ENCODE measurements around the gene RRN3. TPM values are rescaled to one million over a fixed set of nuclear protein-coding genes. Genes with fewer than 3 reads are reported as not detected.
"Not testable (repeated sequence)": the region's sequence is repeated elsewhere in the genome, so short reads cannot be mapped to it uniquely, and the experiment has no call there.

Gene RRN3, protein sequence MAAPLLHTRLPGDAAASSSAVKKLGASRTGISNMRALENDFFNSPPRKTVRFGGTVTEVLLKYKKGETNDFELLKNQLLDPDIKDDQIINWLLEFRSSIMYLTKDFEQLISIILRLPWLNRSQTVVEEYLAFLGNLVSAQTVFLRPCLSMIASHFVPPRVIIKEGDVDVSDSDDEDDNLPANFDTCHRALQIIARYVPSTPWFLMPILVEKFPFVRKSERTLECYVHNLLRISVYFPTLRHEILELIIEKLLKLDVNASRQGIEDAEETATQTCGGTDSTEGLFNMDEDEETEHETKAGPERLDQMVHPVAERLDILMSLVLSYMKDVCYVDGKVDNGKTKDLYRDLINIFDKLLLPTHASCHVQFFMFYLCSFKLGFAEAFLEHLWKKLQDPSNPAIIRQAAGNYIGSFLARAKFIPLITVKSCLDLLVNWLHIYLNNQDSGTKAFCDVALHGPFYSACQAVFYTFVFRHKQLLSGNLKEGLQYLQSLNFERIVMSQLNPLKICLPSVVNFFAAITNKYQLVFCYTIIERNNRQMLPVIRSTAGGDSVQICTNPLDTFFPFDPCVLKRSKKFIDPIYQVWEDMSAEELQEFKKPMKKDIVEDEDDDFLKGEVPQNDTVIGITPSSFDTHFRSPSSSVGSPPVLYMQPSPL
- 10 to 100 TPM; 15.2 to 30.6 (median 17.4) TPM for polyA plus RNA-seq

DNA sequence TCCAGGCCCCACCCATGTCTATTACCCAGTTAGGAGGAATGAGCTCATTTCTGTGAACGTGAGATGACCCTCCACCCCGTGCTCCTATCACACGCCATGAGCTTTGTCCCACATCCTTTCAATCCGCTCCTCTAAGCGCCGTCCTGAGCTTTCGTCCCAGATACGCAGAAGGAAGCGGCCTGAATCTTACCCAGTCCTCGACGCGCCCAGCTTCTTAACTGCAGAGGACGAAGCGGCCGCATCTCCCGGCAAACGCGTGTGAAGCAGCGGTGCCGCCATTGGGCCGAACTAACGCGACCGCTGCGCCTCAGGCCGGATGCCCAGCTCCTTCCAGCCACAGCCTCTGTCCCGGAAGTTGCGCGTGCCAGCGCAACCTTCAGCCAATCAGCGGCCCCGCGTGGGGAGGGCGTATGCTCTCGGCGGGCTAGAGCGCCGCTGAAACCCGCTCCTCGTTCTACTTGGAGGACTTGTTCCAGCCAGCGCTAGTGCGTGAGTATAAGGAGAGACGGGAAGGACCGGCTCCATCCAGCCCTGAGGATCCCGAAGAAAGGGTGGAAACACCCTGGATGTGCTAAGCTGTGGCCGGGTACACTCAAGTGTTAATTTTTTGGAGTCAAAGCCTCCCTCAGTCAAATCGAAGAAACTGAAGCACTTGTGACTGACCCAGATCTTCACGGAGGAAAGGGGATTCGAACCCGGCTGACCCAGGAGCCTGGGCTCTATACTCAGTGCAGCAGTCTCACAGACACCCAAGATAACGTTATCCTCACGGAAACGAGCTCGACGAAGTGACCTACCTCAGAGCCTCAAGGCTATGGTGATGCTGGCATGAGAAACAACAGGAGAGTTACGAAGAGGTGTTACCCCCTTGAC, at the start of gene RRN3:
TSS of gene RRN3 (minus strand) at position 318 of the 873 bp plus-strand sequence. CDS start at position 279, 39 bp downstream.
- not testable (repeated sequence) for H3K27me3 Mint-ChIP-seq (ENCODE audit: low read depth in 3 of 3); H3K9me3 Mint-ChIP-seq; H3K36me3 Mint-ChIP-seq
- peaks cover 22 to 27% of the 10 kb centered on the region in 2 donors for H3K4me1 Mint-ChIP-seq
- H3K4me3 Mint-ChIP-seq: peak within 1 kb of the TSS; percentile 98 to 99 (median 99)
- peak; percentile 84 for DNase-seq
- H3K27ac Mint-ChIP-seq: peak within 1 kb of the TSS; percentile 93 to 97 (median 96)

DNA sequence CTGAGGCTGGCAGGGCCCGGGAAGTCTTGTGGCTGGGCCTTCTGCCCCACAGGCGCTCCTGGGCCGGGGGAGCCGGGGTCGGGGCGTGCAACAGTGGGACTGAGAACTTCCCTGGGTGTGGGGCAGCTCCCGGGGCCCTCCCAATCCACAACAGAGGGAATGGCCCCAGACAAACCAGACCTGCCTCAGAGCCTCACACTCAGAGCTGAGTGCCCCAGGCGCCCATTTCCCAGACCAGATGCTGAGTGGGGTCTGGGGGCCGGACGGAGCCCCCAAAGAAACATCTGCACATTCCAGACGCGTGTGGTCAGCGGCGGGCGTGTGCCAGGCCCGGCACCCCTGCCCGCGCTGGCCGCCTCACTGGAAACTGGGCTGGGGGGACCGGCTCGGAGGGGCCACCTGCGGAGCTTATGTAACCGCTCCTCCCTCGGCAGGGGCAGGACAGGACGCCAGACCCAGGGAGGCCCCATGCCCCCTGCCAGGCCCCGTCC, 49.6 kb upstream of the RRN3 start:
- not testable (repeated sequence) for H3K4me3 Mint-ChIP-seq; H3K36me3 Mint-ChIP-seq; H3K4me1 Mint-ChIP-seq; H3K27me3 Mint-ChIP-seq (ENCODE audit: low read depth in 3 of 3); DNase-seq; H3K9me3 Mint-ChIP-seq; H3K27ac Mint-ChIP-seq

DNA sequence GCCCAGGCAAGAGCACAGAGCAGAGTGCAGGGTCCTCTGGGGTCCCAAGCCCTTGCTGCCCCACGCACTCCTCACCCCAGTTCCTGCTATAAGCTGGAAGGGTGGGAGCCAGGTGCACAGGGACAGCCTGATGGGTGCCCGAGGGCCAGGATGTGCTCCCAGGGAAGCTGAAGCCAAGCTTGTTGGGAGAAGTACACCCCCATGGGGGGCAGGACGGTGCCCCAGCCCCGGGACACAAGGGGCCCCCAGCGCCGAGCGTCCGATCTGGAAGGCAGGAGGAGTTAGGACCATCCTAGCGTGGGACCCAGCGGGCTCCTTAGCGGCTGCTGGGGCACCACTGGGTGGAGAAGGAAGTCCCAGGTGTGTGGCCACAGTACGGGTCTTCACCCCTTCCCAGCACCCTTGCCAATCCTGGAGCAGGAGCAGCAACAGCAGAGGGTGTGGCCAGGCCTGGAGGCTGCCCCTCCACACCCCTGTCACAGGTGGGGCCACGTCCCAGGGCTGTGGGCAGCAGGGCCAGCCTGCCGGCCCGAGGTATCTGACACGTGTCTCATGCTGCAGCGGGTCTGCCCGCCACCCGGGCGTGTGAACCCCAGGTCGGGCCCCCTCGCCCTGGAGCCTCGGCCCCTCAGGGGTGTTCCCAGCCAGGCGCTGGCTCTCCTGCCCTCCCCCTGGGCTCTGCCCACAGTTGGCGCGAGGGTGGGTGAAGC, 49.0 kb upstream of the RRN3 start:
- H3K36me3 Mint-ChIP-seq; DNase-seq; H3K4me1 Mint-ChIP-seq; H3K27me3 Mint-ChIP-seq (ENCODE audit: low read depth in 3 of 3); H3K27ac Mint-ChIP-seq; H3K4me3 Mint-ChIP-seq; H3K9me3 Mint-ChIP-seq: not testable (repeated sequence)

DNA sequence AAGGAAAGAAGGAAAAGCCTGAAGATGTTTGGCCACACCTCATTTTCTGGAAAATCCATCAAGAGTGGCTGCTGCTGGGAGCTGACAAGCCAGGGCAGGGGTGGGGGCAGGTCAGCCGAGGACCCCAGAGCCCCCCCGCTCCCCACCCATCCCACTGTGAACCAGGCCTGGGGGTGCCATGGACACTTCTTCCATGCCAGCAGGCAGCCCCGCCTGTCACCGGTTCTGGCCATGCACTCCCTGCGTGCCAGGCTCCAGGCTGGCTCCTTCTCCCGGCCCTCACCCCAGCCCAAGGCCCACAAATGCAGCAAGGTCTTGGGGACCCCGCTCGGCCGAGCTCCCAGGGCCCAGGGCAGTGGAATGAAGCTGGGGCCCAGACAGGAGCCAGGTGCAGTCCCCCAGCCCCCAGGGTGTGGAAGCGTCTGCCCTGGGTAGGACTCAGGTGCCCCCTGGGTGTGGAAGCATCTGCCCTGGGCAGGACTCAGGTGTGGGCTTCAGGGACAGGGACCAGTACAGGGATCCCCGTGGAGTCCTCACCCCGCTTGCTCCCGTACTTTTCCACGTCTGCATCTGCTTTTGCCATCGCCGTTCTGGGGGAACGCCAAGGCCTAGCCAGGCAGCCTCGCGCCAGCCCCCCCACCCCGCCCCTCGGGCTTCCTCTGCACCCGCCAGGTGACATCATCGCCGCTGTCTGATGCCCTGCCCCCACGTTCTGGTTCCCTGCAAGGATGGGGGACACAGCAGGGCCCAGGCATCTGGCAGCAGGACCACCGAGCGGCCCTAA, 48.2 kb upstream of the RRN3 start:
- not testable (repeated sequence) for H3K4me1 Mint-ChIP-seq; H3K4me3 Mint-ChIP-seq; H3K36me3 Mint-ChIP-seq; DNase-seq; H3K27me3 Mint-ChIP-seq (ENCODE audit: low read depth in 3 of 3); H3K9me3 Mint-ChIP-seq; H3K27ac Mint-ChIP-seq

DNA sequence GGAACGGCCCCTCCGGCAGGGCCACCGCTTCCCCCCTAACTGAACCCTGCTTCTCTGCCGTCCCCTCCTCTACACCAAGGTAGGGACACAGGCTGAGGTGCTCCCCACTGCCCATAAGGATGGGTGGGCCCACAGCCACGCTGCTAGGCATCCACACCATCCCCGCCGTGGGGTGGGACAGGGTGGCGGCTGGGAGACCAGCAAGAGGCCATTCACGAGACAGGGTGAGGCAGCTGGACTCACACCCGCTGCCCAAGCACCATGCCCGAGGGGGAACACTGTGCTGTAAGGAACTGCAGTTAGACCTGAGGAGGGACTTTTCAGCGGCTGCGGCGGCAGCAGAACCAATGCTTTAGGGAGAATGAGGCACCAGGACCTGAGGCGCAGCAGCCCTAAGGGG, 47.5 kb upstream of the RRN3 start:
- Mint-ChIP-seq H3K4me1 (no peaks in the 10 kb centered on the region), H3K9me3 (no peaks in the 10 kb centered on the region), H3K36me3 (no peaks in the 10 kb centered on the region), H3K27ac (no peak overlapping the region), H3K27me3 (ENCODE audit: low read depth in 3 of 3) (no peaks in the 10 kb centered on the region), H3K4me3 (no peak overlapping the region)
- DNase-seq: no peak

DNA sequence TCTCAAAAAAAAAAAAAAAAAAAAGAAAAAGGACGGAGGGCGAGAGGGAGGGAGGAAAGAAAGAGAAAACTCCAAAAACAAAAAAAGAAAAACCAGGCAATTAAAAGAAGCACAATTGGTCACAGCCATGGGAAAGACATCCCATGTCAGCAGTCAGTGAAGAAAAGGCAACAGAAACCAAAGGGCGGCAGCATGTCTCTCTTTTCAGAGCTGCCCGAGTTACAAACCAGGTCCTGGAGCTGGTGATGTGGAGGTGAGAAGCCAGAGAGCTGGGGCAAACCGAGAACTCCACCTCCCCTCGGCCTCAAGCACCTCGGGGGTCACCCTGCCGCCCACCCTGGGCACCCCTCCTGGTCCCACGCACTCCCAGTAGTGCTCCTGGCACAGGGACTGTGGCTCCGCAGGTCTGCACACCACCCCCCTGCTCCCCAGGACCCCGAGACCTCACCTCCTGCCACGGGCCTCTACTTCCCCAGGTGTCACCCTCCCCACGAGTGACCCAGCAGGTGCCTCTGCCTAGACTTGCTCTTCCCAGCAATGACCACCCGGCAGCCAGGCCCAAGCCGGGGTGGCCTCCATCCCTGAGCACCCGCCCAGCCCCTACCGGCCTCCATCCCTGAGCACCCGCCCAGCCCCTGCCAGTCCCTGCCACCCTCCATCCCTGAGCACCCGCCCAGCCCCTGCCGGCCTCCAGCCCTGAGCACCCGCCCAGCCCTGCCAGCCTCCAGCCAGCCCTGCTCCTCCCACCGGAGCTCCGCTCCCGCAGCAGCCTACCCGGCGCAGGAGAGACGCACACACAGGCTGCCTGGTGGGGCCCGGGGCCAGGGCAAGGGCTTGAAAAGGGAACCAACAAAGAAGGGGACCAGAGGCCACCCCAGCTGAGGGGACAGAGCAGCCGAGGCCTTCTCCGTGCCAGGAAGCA, 46.6 kb upstream of the RRN3 start:
- H3K4me1 Mint-ChIP-seq; H3K9me3 Mint-ChIP-seq; H3K36me3 Mint-ChIP-seq; H3K27me3 Mint-ChIP-seq (ENCODE audit: low read depth in 3 of 3); H3K4me3 Mint-ChIP-seq; H3K27ac Mint-ChIP-seq; DNase-seq: not testable (repeated sequence)

DNA sequence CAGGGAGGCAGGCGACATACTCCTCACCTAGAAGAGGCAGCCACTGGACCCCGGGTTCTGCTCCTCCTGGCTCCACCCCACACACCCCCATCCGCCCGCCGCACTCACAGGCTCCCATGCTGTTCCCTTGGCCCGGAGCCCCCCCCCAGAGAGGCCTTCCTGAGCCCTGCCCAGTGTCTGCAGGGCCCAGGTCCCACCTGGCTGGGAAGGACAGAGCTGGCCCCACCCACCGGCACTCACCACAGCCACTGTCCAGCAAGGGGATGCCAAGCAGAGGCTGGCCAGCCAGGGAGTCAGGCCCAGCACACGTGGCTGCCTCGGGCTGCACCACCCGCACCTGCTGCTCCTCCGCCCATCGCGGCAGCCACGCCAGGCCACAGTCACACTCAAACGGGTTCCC, 43.4 kb upstream of the RRN3 start:
- H3K27ac Mint-ChIP-seq; DNase-seq; H3K27me3 Mint-ChIP-seq (ENCODE audit: low read depth in 3 of 3); H3K36me3 Mint-ChIP-seq; H3K9me3 Mint-ChIP-seq; H3K4me1 Mint-ChIP-seq; H3K4me3 Mint-ChIP-seq: not testable (repeated sequence)

DNA sequence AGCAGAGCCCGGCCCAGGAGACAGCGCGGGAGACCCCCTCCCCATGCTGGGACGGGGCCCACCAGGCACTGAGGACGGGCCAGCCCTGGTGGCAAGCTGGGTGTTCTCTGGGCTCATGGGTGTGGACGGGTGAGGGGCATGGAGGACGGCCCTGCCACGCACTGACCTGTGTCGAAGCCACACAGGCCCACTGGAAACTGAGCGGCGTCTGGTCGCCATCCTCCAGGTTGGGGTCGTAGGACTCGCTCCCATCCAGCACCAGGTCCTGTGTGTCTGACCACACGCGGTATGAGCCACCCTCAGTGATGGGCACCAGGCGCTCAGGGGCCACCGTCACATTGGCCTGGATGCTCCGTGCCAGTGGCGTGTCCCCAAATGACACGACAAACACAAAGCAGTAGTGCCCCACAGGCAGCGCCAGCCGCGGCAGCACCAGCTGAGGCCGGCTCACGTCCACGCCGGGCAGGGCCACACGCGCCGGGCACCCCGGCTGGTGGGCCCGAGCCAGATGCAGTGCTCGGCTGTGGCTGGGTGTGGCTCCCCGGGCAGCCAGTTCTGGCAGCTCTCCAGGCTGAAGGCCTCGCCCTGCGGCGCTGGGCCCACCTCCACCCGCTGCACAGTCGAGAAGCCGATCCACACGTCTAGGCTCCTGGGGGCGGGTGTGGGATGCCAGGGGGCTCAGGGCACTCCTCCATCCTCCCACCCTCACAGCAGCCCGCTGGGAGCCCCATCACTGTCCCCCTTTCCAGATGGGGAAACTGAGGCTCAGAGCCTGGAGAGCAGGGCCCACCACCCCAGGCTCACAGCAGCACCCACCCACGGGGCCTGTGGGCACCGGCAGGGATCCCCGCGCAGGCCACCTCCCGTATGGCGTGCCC, 41.6 kb upstream of the RRN3 start:
- H3K36me3 Mint-ChIP-seq; H3K27ac Mint-ChIP-seq; H3K27me3 Mint-ChIP-seq (ENCODE audit: low read depth in 3 of 3); H3K9me3 Mint-ChIP-seq; H3K4me1 Mint-ChIP-seq; H3K4me3 Mint-ChIP-seq; DNase-seq: not testable (repeated sequence)

DNA sequence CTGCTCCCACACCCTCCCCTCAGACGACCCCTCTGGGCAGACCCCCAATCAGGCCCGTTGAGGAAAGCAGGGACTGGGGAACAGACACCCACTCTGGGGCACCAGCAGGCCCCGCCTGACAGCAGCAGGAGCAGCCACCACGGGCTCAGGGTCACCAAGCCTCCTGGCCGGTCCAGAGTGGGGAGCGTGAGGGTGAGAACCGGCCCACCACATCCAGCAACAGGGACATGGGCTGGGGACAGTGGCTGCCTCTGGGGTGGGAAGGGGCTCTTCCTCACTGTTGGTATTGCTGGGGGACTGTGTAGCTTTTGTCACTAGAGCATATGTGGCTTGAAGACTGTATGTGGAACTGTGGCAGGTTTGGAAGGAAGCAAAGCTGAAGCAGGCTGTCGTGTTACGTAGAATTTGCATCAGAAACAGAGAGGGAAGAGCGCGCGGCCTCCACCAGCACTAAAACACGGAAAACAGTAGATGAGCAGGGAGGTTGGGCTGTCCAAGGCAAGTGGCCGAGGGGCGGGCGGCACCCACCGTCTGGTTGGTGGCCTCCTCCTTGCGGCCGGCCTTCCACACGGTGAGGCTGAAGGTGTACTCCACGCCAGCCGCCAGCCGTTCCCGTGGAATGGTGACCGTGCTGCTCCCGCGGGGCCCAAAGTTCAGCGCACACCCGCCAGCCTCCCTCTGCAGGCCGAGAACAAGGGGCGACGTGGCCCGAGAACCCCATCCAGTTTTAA, 40.8 kb upstream of the RRN3 start:
- not testable (repeated sequence) for H3K27me3 Mint-ChIP-seq (ENCODE audit: low read depth in 3 of 3); H3K9me3 Mint-ChIP-seq; H3K36me3 Mint-ChIP-seq; H3K4me3 Mint-ChIP-seq; H3K4me1 Mint-ChIP-seq; DNase-seq; H3K27ac Mint-ChIP-seq

DNA sequence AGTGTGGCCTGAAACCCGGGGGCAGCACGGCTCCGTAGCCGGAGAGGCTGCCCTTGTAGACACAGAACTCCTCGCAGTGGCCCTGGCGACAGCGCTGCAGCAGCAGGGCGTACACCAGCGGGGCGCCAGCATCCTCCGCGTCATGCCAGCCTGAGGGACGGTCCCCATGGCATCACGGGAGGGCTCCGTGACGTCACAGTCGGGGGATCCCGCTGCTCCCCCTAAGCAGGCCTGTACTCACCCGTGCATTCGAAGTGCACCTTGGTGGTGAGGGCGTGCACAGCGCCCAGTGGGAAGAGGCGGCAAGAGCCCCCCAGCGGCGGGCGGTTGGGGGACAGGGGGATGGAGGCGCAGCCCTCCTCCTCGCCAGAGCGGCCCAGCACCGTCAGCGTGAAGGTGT, 39.5 kb upstream of the RRN3 start:
- H3K27ac Mint-ChIP-seq; H3K36me3 Mint-ChIP-seq; H3K4me1 Mint-ChIP-seq; H3K9me3 Mint-ChIP-seq; DNase-seq; H3K4me3 Mint-ChIP-seq; H3K27me3 Mint-ChIP-seq (ENCODE audit: low read depth in 3 of 3): not testable (repeated sequence)

DNA sequence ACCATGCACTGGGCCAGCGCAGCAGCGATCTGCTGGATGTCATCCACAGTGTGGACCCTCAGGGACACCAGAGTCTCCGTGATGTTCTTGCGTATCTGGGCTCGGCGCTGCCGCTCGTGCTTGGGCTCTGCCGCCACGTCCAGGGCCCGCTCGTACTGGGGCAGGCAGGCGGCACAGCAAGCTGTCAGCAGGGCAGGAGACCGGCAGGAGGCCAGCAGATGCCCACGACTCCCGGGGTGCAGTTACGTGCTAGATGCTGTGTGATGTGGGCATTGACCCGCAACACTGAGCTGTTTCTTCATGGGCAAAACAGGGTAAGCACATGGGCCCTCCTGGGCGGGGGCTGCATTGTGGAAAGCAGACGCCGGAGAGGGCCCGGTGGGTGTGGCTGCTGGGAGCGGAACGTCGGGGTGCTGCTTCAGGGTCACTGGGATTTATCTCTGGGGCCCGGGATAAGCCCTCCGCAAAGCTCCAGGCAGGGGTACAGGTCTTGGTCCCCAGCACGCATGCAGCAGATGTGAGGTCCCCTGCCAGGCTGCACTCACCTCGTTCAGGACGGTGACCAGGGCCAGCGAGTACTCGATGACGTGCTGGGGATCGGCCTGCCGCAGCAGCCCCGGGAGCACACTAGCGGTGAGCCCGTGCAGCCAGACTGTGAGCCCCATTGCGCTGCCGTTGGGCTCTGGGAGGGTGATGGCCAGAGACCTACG, 38.8 kb upstream of the RRN3 start:
- not testable (repeated sequence) for H3K4me3 Mint-ChIP-seq; H3K27ac Mint-ChIP-seq; H3K27me3 Mint-ChIP-seq (ENCODE audit: low read depth in 3 of 3); H3K36me3 Mint-ChIP-seq; H3K9me3 Mint-ChIP-seq; H3K4me1 Mint-ChIP-seq; DNase-seq

Measured in immature natural killer cell (primary cell).